Gastrocnemius medialis (tissue), 4 donors: ENCODE data around the gene KHNYN.

Source experiments
- CTCF ChIP-seq, 5 experiments: fragments of 450-650 bp in 3 of 5; fragments of 200-600 bp in 2 of 5; sonication (generic) in 2 of 5; IDR thresholded peaks in 4 of 5; conservative IDR thresholded peaks in 1 of 5; 1 replicate in 4 of 5; 2 replicates in 1 of 5; pipeline ENCODE4 v1.5.1; 2016 to 2019; ENCODE audit warnings: antibody characterized with exemption in 5 of 5, mild to moderate bottlenecking in 3 of 5, moderate library complexity in 3 of 5
- POLR2A ChIP-seq, 2 donors: fragments of 450-650 bp; IDR thresholded peaks; one replicate each; pipeline ENCODE4 v1.6.1; 2017; ENCODE audit warnings: antibody characterized with exemption in 2 of 2, mild to moderate bottlenecking in 2 of 2, moderate library complexity in 2 of 2

- TF ChIP-seq POLR2A (IDR thresholded peaks at IDR 0.05) (no peak), CTCF (IDR thresholded peaks at IDR 0.05 in 4 of 5, conservative IDR thresholded peaks at IDR 0.05 in 1 of 5) (no peak)
Measured at GRCh38 chr14:24456980-24457379, 27.2 kb downstream of the KHNYN start.
